Measurements from ENCODE around the gene EGLN1. TPM values are rescaled to one million over a fixed set of nuclear protein-coding genes. Genes with fewer than 3 reads are reported as not detected.
A peak's percentile ranks its signal among the peaks of the same experiment; 100 is the strongest.

EGLN1 gene
- total RNA-seq, 1 donor from 2014 or later = 23.6 TPM

GRCh38 chr1:231334079-231334666, 87.9 kb downstream of the EGLN1 start:
- no peaks in the 10 kb centered on the region for H3K27me3 ChIP-seq (ENCODE audit: control insufficient read depth, insufficient read depth, low read length)
- TF ChIP-seq CTCF (IDR thresholded peaks at IDR 0.05; ENCODE audit: insufficient read depth, low read length, poor library complexity, severe bottlenecking) = no peak
- H3K4me3 ChIP-seq (ENCODE audit: low read depth, low read length) = peak overlapping the region; percentile 24
- no peaks in the 10 kb centered on the region for H3K36me3 ChIP-seq (ENCODE audit: control insufficient read depth, insufficient read depth, low read length)
- DNase-seq (ENCODE audit: low read depth) = no peak

GRCh38 chr1:231332761-231333160, 89.3 kb downstream of the EGLN1 start:
- no peak overlapping the region for H3K4me3 ChIP-seq (ENCODE audit: low read depth, low read length)
- no peaks in the 10 kb centered on the region for H3K27me3 ChIP-seq (ENCODE audit: control insufficient read depth, insufficient read depth, low read length)
- no peaks in the 10 kb centered on the region for H3K36me3 ChIP-seq (ENCODE audit: control insufficient read depth, insufficient read depth, low read length)
- TF ChIP-seq CTCF (IDR thresholded peaks at IDR 0.05; ENCODE audit: insufficient read depth, low read length, poor library complexity, severe bottlenecking) = no peak
- DNase-seq (ENCODE audit: low read depth) = no peak

- no peak for DNase-seq (ENCODE audit: low read depth)
- H3K27me3 ChIP-seq (ENCODE audit: control insufficient read depth, insufficient read depth, low read length) = no peaks in the 10 kb centered on the region
- H3K36me3 ChIP-seq (ENCODE audit: control insufficient read depth, insufficient read depth, low read length) = no peaks in the 10 kb centered on the region
- no peak for TF ChIP-seq CTCF (IDR thresholded peaks at IDR 0.05; ENCODE audit: insufficient read depth, low read length, poor library complexity, severe bottlenecking)
- H3K4me3 ChIP-seq (ENCODE audit: low read depth, low read length) = no peak overlapping the region
These were observed 92.6 kb downstream of the EGLN1 start for GRCh38 chr1:231329483-231329882.

- TF ChIP-seq CTCF (IDR thresholded peaks at IDR 0.05; ENCODE audit: insufficient read depth, low read length, poor library complexity, severe bottlenecking) = no peak
- Histone ChIP-seq H3K4me3 (ENCODE audit: low read depth, low read length) (no peak overlapping the region), H3K36me3 (ENCODE audit: control insufficient read depth, insufficient read depth, low read length) (no peaks in the 10 kb centered on the region), H3K27me3 (ENCODE audit: control insufficient read depth, insufficient read depth, low read length) (no peaks in the 10 kb centered on the region)
- DNase-seq (ENCODE audit: low read depth) = no peak
These were observed 94.5 kb downstream of the EGLN1 start for GRCh38 chr1:231327617-231328016.

GRCh38 chr1:231326248-231326647, 95.8 kb downstream of the EGLN1 start:
- Histone ChIP-seq H3K4me3 (ENCODE audit: low read depth, low read length) (no peak overlapping the region), H3K27me3 (ENCODE audit: control insufficient read depth, insufficient read depth, low read length) (no peaks in the 10 kb centered on the region), H3K36me3 (ENCODE audit: control insufficient read depth, insufficient read depth, low read length) (no peaks in the 10 kb centered on the region)
- DNase-seq (ENCODE audit: low read depth) = no peak
- no peak for TF ChIP-seq CTCF (IDR thresholded peaks at IDR 0.05; ENCODE audit: insufficient read depth, low read length, poor library complexity, severe bottlenecking)

GRCh38 chr1:231324660-231325059, 97.4 kb downstream of the EGLN1 start:
- H3K36me3 ChIP-seq (ENCODE audit: control insufficient read depth, insufficient read depth, low read length) = no peaks in the 10 kb centered on the region
- TF ChIP-seq CTCF (IDR thresholded peaks at IDR 0.05; ENCODE audit: insufficient read depth, low read length, poor library complexity, severe bottlenecking) = no peak
- no peaks in the 10 kb centered on the region for H3K27me3 ChIP-seq (ENCODE audit: control insufficient read depth, insufficient read depth, low read length)
- H3K4me3 ChIP-seq (ENCODE audit: low read depth, low read length) = no peak overlapping the region
- DNase-seq (ENCODE audit: low read depth) = no peak
